Neural progenitor cell (in vitro differentiated cells): ENCODE results near the gene SKAP2. TPM values are rescaled to one million over a fixed set of nuclear protein-coding genes. Genes with fewer than 3 reads are reported as not detected.

Experiments used
- DNase-seq: peaks from one replicate; pipeline ENCODE4 v3.0.0-alpha.2; 2016; ENCODE audit warnings: low spot score
- H2AFZ ChIP-seq: fragments of 200-600 bp; sonication (generic); replicated peaks from 2 replicates; pipeline ENCODE4 v1.6.1; 2016; ENCODE audit warnings: antibody characterized with exemption
- H3F3A ChIP-seq: fragments of 200-600 bp; sonication (generic); 2 replicates; pipeline ENCODE4 v1.6.1; 2016; ENCODE audit warnings: antibody characterized with exemption, low read depth
- H3K27ac ChIP-seq: fragments of 200-600 bp; sonication (generic); 2 replicates; pipeline ENCODE4 v1.5.1; 2016; ENCODE audit warnings: mild to moderate bottlenecking
- H3K27me3 ChIP-seq: fragments of 200-600 bp; sonication (generic); 2 replicates; pipeline ENCODE4 v1.6.1; 2016; ENCODE audit warnings: mild to moderate bottlenecking, moderate library complexity
- H3K36me3 ChIP-seq: fragments of 200-600 bp; sonication (generic); 2 replicates; pipeline ENCODE4 v1.5.1; 2016
- H3K4me1 ChIP-seq: fragments of 200-600 bp; sonication (generic); 2 replicates; pipeline ENCODE4 v1.6.1; 2016; ENCODE audit warnings: mixed run types
- H3K4me2 ChIP-seq: fragments of 200-600 bp; sonication (generic); 2 replicates; pipeline ENCODE4 v1.6.1; 2016
- H3K4me3 ChIP-seq: fragments of 200-600 bp; sonication (generic); 2 replicates; pipeline ENCODE4 v1.5.1; 2016
- H3K79me2 ChIP-seq: fragments of 200-600 bp; sonication (generic); 2 replicates; pipeline ENCODE4 v1.6.1; 2016; ENCODE audit warnings: low read depth
- H3K9ac ChIP-seq: fragments of 200-600 bp; sonication (generic); 2 replicates; pipeline ENCODE4 v1.6.1; 2016
- H3K9me3 ChIP-seq: fragments of 200-600 bp; sonication (generic); 2 replicates; pipeline ENCODE4 v1.5.1; 2016; ENCODE audit warnings: low read depth
- H4K20me1 ChIP-seq: fragments of 200-600 bp; sonication (generic); 2 replicates; pipeline ENCODE4 v1.6.1; 2016; ENCODE audit warnings: low read depth
- H3K27ac Mint-ChIP-seq: 3 replicates; pipeline ENCODE4 v1.8.0; 2021; ENCODE audit warnings: mixed read lengths
- H3K27me3 Mint-ChIP-seq: 2 replicates; pipeline ENCODE4 v1.8.0; 2022; ENCODE audit warnings: low read depth, mild to moderate bottlenecking, inconsistent platforms, moderate library complexity, mixed read lengths; ENCODE audit not compliant: insufficient read depth
- H3K36me3 Mint-ChIP-seq: 3 replicates; pipeline ENCODE4 v1.8.0; 2021; ENCODE audit warnings: mixed read lengths
- H3K4me1 Mint-ChIP-seq: 3 replicates; pipeline ENCODE4 v1.8.0; 2021; ENCODE audit warnings: mixed read lengths
- H3K4me3 Mint-ChIP-seq: 3 replicates; pipeline ENCODE4 v1.8.0; 2021; ENCODE audit warnings: mild to moderate bottlenecking, moderate library complexity, mixed read lengths
- H3K9me3 Mint-ChIP-seq: 3 replicates; pipeline ENCODE4 v1.8.0; 2020; ENCODE audit warnings: mixed read lengths
- CTCF ChIP-seq: fragments of 200-600 bp; sonication (generic); IDR thresholded peaks from 2 replicates; pipeline ENCODE4 v1.5.1; 2017; ENCODE audit warnings: antibody characterized with exemption, mild to moderate bottlenecking
- EZH2 ChIP-seq: fragments of 200-600 bp; sonication (generic); IDR thresholded peaks from 2 replicates; pipeline ENCODE4 v1.6.1; 2017; ENCODE audit warnings: antibody characterized with exemption, mild to moderate bottlenecking, moderate library complexity
- EZH2phosphoT487 ChIP-seq: fragments of 200-600 bp; sonication (generic); IDR thresholded peaks from 2 replicates; pipeline ENCODE4 v1.6.1; 2017; ENCODE audit warnings: antibody characterized with exemption
- total RNA-seq: library from RNA; depleted of rRNA; stranded (reverse); fragments of >200 nt; gene quantifications from 2 replicates; pipeline ENCODE4 v1.2.3, GENCODE V29; 2015; ENCODE audit warnings: low replicate concordance

Gene SKAP2
- total RNA-seq, 1 donor from 2014 or later: 6.3 TPM

DNA sequence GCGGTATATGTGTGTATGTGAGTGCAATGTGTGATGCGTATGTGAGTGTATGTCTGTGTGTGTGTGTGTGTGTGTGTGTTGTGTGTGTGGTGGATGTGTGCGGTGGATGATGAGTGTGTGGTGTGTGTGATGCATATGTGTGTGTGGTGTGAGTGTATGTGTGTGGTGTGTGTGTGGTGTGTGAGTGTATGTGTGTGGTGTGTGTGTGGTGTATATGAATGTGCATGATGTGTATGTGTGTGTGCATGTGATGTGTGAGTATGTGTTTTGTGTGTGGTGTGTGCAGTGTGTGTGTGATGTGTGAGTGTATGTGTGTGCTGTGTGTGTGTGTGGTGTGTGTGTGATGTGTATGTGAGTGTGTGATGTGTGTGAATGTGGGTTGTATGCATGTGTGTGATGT is 222.0 kb downstream of the SKAP2 start:
- Mint-ChIP-seq H3K27me3 (peaks cover 3% of the 10 kb centered on the region), H3K4me3 (no peak overlapping the region), H3K36me3 (no peaks in the 10 kb centered on the region), H3K9me3 (no peaks in the 10 kb centered on the region), H3K4me1 (no peaks in the 10 kb centered on the region), H3K27ac (no peak overlapping the region)
- Histone ChIP-seq H3K36me3 (no peaks in the 10 kb centered on the region), H3K4me1 (no peaks in the 10 kb centered on the region), H3K27ac (no peak overlapping the region), H3K9ac (no peak overlapping the region), H3K27me3 (no peaks in the 10 kb centered on the region), H3K4me3 (no peak overlapping the region), H3F3A (no peaks in the 10 kb centered on the region), H2AFZ (no peak overlapping the region), H4K20me1 (no peaks in the 10 kb centered on the region), H3K9me3 (no peaks in the 10 kb centered on the region), H3K4me2 (no peak overlapping the region), H3K79me2 (no peaks in the 10 kb centered on the region)
- no peak for DNase-seq
- TF ChIP-seq EZH2phosphoT487 (no peak), EZH2 (no peak), CTCF (no peak)

- DNase-seq: no peak
- no peaks in the 10 kb centered on the region for H3F3A ChIP-seq
- H3K36me3 ChIP-seq: no peaks in the 10 kb centered on the region
- H3K27ac ChIP-seq: no peak overlapping the region
- H3K4me3 Mint-ChIP-seq: no peak overlapping the region
- no peak overlapping the region for H2AFZ ChIP-seq
- H3K9ac ChIP-seq: no peak overlapping the region
- TF ChIP-seq CTCF (no peak), EZH2phosphoT487 (no peak), EZH2 (no peak)
- H3K9me3 ChIP-seq: no peaks in the 10 kb centered on the region
- H3K27me3 ChIP-seq: no peaks in the 10 kb centered on the region
- H3K27me3 Mint-ChIP-seq: peaks cover 9% of the 10 kb centered on the region
- no peaks in the 10 kb centered on the region for H3K79me2 ChIP-seq
- no peaks in the 10 kb centered on the region for H4K20me1 ChIP-seq
- H3K4me1 Mint-ChIP-seq: no peaks in the 10 kb centered on the region
- no peaks in the 10 kb centered on the region for H3K9me3 Mint-ChIP-seq
- no peak overlapping the region for H3K27ac Mint-ChIP-seq
- H3K36me3 Mint-ChIP-seq: no peaks in the 10 kb centered on the region
- H3K4me1 ChIP-seq: no peaks in the 10 kb centered on the region
- H3K4me2 ChIP-seq: no peak overlapping the region
- no peak overlapping the region for H3K4me3 ChIP-seq
Observed at GRCh38 chr7:26639695-26640094, 224.7 kb downstream of the SKAP2 start.

- no peaks in the 10 kb centered on the region for H3F3A ChIP-seq
- H3K4me1 Mint-ChIP-seq: no peaks in the 10 kb centered on the region
- H3K9me3 ChIP-seq: no peaks in the 10 kb centered on the region
- H3K27ac Mint-ChIP-seq: no peak overlapping the region
- no peak overlapping the region for H3K27ac ChIP-seq
- TF ChIP-seq EZH2 (no peak), EZH2phosphoT487 (no peak), CTCF (no peak)
- H3K4me3 ChIP-seq: no peak overlapping the region
- H3K27me3 ChIP-seq: no peaks in the 10 kb centered on the region
- no peak overlapping the region for H3K9ac ChIP-seq
- no peaks in the 10 kb centered on the region for H3K79me2 ChIP-seq
- no peaks in the 10 kb centered on the region for H4K20me1 ChIP-seq
- H3K9me3 Mint-ChIP-seq: no peaks in the 10 kb centered on the region
- no peak overlapping the region for H3K4me2 ChIP-seq
- H3K4me1 ChIP-seq: no peaks in the 10 kb centered on the region
- peaks cover 9% of the 10 kb centered on the region for H3K27me3 Mint-ChIP-seq
- no peak for DNase-seq
- no peak overlapping the region for H3K4me3 Mint-ChIP-seq
- H3K36me3 Mint-ChIP-seq: no peaks in the 10 kb centered on the region
- H3K36me3 ChIP-seq: no peaks in the 10 kb centered on the region
- H2AFZ ChIP-seq: no peak overlapping the region
Observed at GRCh38 chr7:26639111-26639510, 225.3 kb downstream of the SKAP2 start.
